Parathyroid adenoma (tissue), 2 donors: Measurements from ENCODE around the gene SERINC5.

Experiments used
- H2AFZ ChIP-seq: fragments of 300-600 bp; sonication (generic); one replicate; pipeline ENCODE4 v1.7.0; 2017; ENCODE audit warnings: antibody characterized with exemption, mild to moderate bottlenecking
- H3K27ac ChIP-seq: fragments of 300-600 bp; sonication (generic); one replicate; pipeline ENCODE4 v1.7.0; 2017
- H3K27me3 ChIP-seq: fragments of 300-600 bp; sonication (generic); one replicate; pipeline ENCODE4 v1.7.0; 2017; ENCODE audit warnings: low read length; ENCODE audit not compliant: control insufficient read depth, insufficient read depth
- H3K36me3 ChIP-seq: fragments of 300-600 bp; sonication (generic); one replicate; pipeline ENCODE4 v1.7.0; 2017; ENCODE audit warnings: low read length; ENCODE audit not compliant: control insufficient read depth, insufficient read depth
- H3K4me1 ChIP-seq: fragments of 300-600 bp; sonication (generic); one replicate; pipeline ENCODE4 v1.7.0; 2017; ENCODE audit warnings: control low read depth
- H3K4me2 ChIP-seq: fragments of 300-600 bp; sonication (generic); one replicate; pipeline ENCODE4 v1.7.0; 2017; ENCODE audit warnings: low read length
- H3K4me3 ChIP-seq: fragments of 300-600 bp; sonication (generic); one replicate; pipeline ENCODE4 v1.7.0; 2017; ENCODE audit warnings: low read depth, low read length
- H3K79me2 ChIP-seq: fragments of 300-600 bp; sonication (generic); one replicate; pipeline ENCODE4 v1.7.0; 2017; ENCODE audit warnings: control low read depth
- H3K9ac ChIP-seq: fragments of 300-600 bp; sonication (generic); one replicate; pipeline ENCODE4 v1.7.0; 2017; ENCODE audit warnings: mild to moderate bottlenecking
- H3K9me3 ChIP-seq: fragments of 300-600 bp; sonication (generic); one replicate; pipeline ENCODE4 v1.7.0; 2017; ENCODE audit warnings: low read length; ENCODE audit not compliant: control insufficient read depth
- TF ChIP-seq, protein P1 (sequence below): fragments of 300-600 bp; sonication (generic); IDR thresholded peaks from one replicate; pipeline ENCODE4 v1.7.0; 2017; ENCODE audit warnings: antibody characterized with exemption, mild to moderate bottlenecking
- donor health status: primary hyperparathyroidism.

Gene SERINC5

DNA sequence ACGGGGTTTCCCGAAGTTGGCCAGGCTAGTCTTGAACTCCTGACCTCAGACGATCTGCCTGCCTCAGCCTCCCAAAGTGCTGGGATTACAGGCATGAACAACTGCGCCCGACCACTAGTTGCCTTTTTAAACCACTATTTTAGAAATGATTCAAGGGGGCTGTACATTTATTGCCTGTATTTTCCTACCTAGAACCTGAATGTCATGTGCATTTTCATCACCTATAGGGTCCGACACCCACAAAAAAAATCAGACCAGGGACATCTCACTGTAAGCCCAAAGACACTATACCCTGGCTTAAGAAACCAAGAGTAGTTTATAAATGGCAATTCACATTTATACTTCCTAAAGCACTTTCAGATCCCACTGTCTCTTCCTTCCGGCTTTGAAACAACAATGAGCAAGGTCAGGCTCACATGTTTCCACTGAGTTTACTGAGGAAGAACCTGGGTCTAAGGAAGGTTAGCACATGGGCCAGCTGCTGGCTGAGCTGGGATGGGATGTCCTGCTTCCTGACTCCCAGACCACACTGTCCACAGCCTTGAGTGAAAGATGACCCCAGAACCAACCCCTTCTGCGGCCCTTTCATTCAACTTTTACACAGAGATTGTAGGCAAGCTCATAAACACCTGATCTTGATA lies 87.3 kb downstream of the SERINC5 start:
- Histone ChIP-seq H3K9ac (no peak overlapping the region), H3K27me3 (no peaks in the 10 kb centered on the region), H3K4me2 (no peak overlapping the region), H3K4me3 (no peak overlapping the region), H3K27ac (no peak overlapping the region), H3K4me1 (no peaks in the 10 kb centered on the region), H3K36me3 (no peaks in the 10 kb centered on the region), H3K9me3 (no peaks in the 10 kb centered on the region), H3K79me2 (no peaks in the 10 kb centered on the region), H2AFZ (no peak overlapping the region)
- TF ChIP-seq, protein P1, sequence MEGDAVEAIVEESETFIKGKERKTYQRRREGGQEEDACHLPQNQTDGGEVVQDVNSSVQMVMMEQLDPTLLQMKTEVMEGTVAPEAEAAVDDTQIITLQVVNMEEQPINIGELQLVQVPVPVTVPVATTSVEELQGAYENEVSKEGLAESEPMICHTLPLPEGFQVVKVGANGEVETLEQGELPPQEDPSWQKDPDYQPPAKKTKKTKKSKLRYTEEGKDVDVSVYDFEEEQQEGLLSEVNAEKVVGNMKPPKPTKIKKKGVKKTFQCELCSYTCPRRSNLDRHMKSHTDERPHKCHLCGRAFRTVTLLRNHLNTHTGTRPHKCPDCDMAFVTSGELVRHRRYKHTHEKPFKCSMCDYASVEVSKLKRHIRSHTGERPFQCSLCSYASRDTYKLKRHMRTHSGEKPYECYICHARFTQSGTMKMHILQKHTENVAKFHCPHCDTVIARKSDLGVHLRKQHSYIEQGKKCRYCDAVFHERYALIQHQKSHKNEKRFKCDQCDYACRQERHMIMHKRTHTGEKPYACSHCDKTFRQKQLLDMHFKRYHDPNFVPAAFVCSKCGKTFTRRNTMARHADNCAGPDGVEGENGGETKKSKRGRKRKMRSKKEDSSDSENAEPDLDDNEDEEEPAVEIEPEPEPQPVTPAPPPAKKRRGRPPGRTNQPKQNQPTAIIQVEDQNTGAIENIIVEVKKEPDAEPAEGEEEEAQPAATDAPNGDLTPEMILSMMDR, result no peak

DNA sequence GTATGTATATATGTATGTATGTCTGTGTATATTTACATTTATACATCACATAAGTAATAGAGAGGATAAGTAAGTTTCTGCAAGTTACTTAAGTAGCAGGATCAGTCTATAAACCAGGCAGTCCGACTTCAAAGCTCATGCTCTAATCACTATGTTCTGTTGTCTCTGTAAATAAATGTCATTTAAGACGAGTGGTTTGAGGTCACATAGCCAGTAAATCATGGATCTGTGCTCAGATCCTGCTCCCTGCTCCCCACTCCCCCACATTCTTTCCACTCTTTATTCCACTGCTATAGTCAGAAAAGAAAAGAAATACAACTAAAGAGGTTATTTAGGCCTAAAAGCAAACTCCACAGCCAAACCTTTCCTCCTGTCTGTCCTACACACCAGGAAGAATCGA lies 90.4 kb downstream of the SERINC5 start:
- H3K4me3 ChIP-seq, result no peak overlapping the region
- H3K4me1 ChIP-seq, result no peaks in the 10 kb centered on the region
- no peaks in the 10 kb centered on the region for H3K79me2 ChIP-seq
- no peak overlapping the region for H3K9ac ChIP-seq
- no peaks in the 10 kb centered on the region for H3K27me3 ChIP-seq
- TF ChIP-seq, protein P1, result no peak
- H2AFZ ChIP-seq, result no peak overlapping the region
- H3K9me3 ChIP-seq, result no peaks in the 10 kb centered on the region
- no peak overlapping the region for H3K27ac ChIP-seq
- H3K36me3 ChIP-seq, result no peaks in the 10 kb centered on the region
- no peak overlapping the region for H3K4me2 ChIP-seq

DNA sequence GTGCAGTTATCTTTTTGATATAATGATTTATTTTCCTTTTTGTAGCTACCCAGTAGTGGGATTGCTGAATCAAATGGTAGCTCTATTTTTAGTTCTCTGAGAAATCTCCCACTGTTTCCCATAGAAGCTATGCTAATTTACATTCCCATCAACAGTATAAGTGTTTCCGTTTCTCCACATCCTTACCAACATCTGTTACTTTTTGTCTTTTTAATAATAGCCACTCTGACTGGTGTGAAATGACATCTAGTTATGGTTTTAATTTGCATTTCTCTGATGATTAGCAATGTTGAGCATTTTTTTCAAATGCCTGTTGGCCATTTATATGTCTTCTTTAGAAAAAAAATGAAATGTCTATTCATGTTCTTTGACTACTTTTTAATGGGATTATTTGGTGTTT lies 94.7 kb downstream of the SERINC5 start:
- H3K79me2 ChIP-seq, result no peaks in the 10 kb centered on the region
- H3K9ac ChIP-seq, result no peak overlapping the region
- H3K4me2 ChIP-seq, result no peak overlapping the region
- no peaks in the 10 kb centered on the region for H3K27me3 ChIP-seq
- H3K4me3 ChIP-seq, result no peak overlapping the region
- no peak overlapping the region for H2AFZ ChIP-seq
- no peaks in the 10 kb centered on the region for H3K9me3 ChIP-seq
- H3K36me3 ChIP-seq, result no peaks in the 10 kb centered on the region
- no peaks in the 10 kb centered on the region for H3K4me1 ChIP-seq
- no peak overlapping the region for H3K27ac ChIP-seq
- TF ChIP-seq, protein P1, result no peak

- Histone ChIP-seq H3K79me2 (no peaks in the 10 kb centered on the region), H3K36me3 (no peaks in the 10 kb centered on the region), H2AFZ (no peak overlapping the region), H3K9me3 (no peaks in the 10 kb centered on the region), H3K4me2 (no peak overlapping the region), H3K27me3 (no peaks in the 10 kb centered on the region), H3K9ac (no peak overlapping the region), H3K4me1 (no peaks in the 10 kb centered on the region), H3K27ac (no peak overlapping the region), H3K4me3 (no peak overlapping the region)
- TF ChIP-seq, protein P1, result no peak
Observed at GRCh38 chr5:80160242-80160641, 95.6 kb downstream of the SERINC5 start.

DNA sequence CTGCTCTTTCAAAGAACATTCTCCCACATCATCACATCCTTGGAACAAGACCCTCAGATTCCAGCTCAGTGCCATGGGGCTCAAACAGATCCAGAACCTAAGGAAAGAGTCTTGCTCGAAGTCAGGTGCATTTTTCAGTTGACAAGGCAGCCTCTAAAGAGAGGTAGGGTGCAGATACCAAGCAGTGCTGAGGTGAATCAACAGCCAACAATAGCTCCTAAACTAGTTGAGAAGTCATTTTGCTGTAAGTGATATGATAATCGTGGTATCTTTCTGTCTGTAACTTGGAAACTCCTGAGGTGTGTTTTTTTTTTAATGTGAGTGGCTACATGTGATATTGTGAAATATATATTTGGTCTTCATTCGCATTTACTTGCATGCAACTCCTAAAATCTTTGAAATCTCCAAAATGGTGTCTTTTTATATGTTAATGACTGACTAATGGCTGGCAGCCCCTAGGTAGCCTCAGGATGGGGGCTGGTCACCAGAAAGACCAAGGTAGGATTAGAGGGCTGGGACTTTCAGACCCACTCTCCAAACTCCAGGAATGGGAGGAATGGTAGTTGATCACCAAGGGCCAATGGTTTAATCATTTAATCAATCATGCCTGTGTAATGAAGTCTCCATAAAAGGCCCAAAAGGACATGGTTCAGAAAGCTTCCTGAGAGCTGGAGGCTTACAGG lies 96.6 kb downstream of the SERINC5 start:
- H3K4me3 ChIP-seq, result no peak overlapping the region
- no peak overlapping the region for H3K9ac ChIP-seq
- H3K27me3 ChIP-seq, result no peaks in the 10 kb centered on the region
- no peaks in the 10 kb centered on the region for H3K9me3 ChIP-seq
- no peaks in the 10 kb centered on the region for H3K79me2 ChIP-seq
- H2AFZ ChIP-seq, result no peak overlapping the region
- H3K4me2 ChIP-seq, result no peak overlapping the region
- TF ChIP-seq, protein P1, result no peak
- H3K36me3 ChIP-seq, result no peaks in the 10 kb centered on the region
- H3K4me1 ChIP-seq, result no peaks in the 10 kb centered on the region
- no peak overlapping the region for H3K27ac ChIP-seq
